ENCODE measurements around the gene LRMDA. TPM values are rescaled to one million over a fixed set of nuclear protein-coding genes. Genes with fewer than 3 reads are reported as not detected.

Gene LRMDA
- total RNA-seq, 1 experiment from 2014 or later = 4.8 TPM

DNA sequence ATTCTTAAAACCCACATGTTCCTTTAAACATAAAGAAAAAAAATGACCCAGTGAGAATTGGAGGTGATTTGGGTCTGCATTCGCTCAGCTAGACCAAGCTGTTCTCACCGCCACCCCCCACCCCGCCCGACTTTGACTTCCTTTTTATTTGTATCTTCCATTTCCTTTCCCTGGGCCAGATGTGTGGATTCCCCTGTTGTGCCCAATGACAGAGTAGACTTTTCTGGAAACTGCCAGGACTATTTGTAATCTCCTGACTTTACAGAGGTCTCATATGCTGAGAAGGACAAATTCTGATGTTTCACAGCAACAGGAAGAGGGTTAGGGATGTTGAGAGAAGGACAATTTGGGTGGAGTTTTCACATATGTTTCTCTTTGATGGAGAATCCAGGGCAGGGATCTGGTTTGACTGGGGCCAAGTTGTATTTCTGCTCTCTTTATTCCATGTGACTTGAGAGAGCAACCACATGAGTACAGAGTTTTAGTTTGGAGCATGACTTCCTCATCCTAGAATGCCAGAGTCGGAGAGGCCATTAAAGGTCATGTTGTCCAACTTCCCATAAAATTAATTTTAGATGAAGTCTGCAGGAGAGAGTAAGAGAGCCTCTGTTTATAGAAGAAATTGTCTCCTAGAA, 1023.2 kb downstream of the LRMDA start:
- Histone ChIP-seq H4K20me1 (ENCODE audit: insufficient read depth) (no peaks in the 10 kb centered on the region), H3K4me2 (ENCODE audit: low read length) (no peak overlapping the region), H3K36me3 (ENCODE audit: control insufficient read depth in 1 of 2, insufficient read depth in 2 of 2, low read length in 2 of 2) (no peaks in the 10 kb centered on the region), H3K79me2 (ENCODE audit: insufficient read depth, low read length) (no peaks in the 10 kb centered on the region), H3K4me3 (replicated peaks in 1 of 2; ENCODE audit: low read depth in 1 of 2, low read length in 2 of 2) (no peak overlapping the region), H3K9ac (ENCODE audit: low read length) (no peak overlapping the region), H3K27ac (ENCODE audit: low read depth, low read length) (no peak overlapping the region), H3K4me1 (ENCODE audit: control insufficient read depth in 1 of 2, insufficient read depth in 2 of 2, low read length in 2 of 2) (no peaks in the 10 kb centered on the region), H2AFZ (ENCODE audit: low read depth, low read length, poor library complexity, severe bottlenecking) (no peak overlapping the region), H3K9me2 (ENCODE audit: insufficient read depth) (no peaks in the 10 kb centered on the region), H3K9me3 (ENCODE audit: control insufficient read depth in 1 of 2, insufficient read depth in 1 of 2, low read depth in 1 of 2, low read length in 2 of 2) (no peaks in the 10 kb centered on the region), H3K27me3 (ENCODE audit: insufficient read depth, low read length) (peaks cover 15% of the 10 kb centered on the region; the same call in 1 of the 2 replicates)
- no peak for TF ChIP-seq SP1 (IDR thresholded peaks at IDR 0.05; ENCODE audit: low read depth)
- no peak for TF ChIP-seq FOSL1 (IDR thresholded peaks at IDR 0.05; ENCODE audit: low read depth)
- TF ChIP-seq TCF7L2 (IDR thresholded peaks at IDR 0.05; ENCODE audit: borderline replicate concordance, extremely low read depth, insufficient read depth, insufficient read length) = no peak
- TF ChIP-seq ZFX (IDR thresholded peaks at IDR 0.05) = no peak
- TF ChIP-seq EGR1 (IDR thresholded peaks at IDR 0.05; ENCODE audit: low read depth) = no peak
- TF ChIP-seq CEBPB (IDR thresholded peaks at IDR 0.05; ENCODE audit: low read depth) = no peak
- no peak for TF ChIP-seq EZH2phosphoT487 (IDR thresholded peaks at IDR 0.05; ENCODE audit: borderline replicate concordance)
- no peak for TF ChIP-seq CBX3 (IDR thresholded peaks at IDR 0.05; ENCODE audit: low read depth)
- no peak for TF ChIP-seq SRF (IDR thresholded peaks at IDR 0.05; ENCODE audit: low read depth)
- no peak for TF ChIP-seq ZNF274 (IDR thresholded peaks at IDR 0.05; ENCODE audit: low read depth, low read length)
- no peak for TF ChIP-seq POLR2A (IDR thresholded peaks at IDR 0.05; ENCODE audit: borderline replicate concordance, extremely low read depth, insufficient read depth, insufficient read length)
- intact Hi-C loops (cut with micrococcal nuclease) = no loop called here
- ChIA-PET RAD21 (ENCODE audit: low non-redundant PET in 1 of 2, low total read pairs in 2 of 2, uncharacterized antibody in 2 of 2, unreplicated experiment in 2 of 2) (no interaction called here), POLR2A (no interaction called here), CTCF (no interaction called here)
- ATAC-seq = no peak
- DNase-seq (ENCODE audit: low read depth, low spot score) = no peak
- no TSS peak for BruUV-seq (replicated peaks)

- ChIA-PET CTCF (no interaction called here), RAD21 (ENCODE audit: low non-redundant PET in 1 of 2, low total read pairs in 2 of 2, uncharacterized antibody in 2 of 2, unreplicated experiment in 2 of 2) (no interaction called here), POLR2A (no interaction called here)
- H3K9ac ChIP-seq (ENCODE audit: low read length) = no peak overlapping the region
- no peak overlapping the region for H3K27ac ChIP-seq (ENCODE audit: low read depth, low read length)
- intact Hi-C loops (cut with micrococcal nuclease) = no loop called here
- no peaks in the 10 kb centered on the region for H3K36me3 ChIP-seq (ENCODE audit: control insufficient read depth in 1 of 2, insufficient read depth in 2 of 2, low read length in 2 of 2)
- ATAC-seq (no peak), DNase-seq (ENCODE audit: low read depth, low spot score) (no peak)
- H3K4me3 ChIP-seq (replicated peaks in 1 of 2; ENCODE audit: low read depth in 1 of 2, low read length in 2 of 2) = no peak overlapping the region
- H3K27me3 ChIP-seq (ENCODE audit: insufficient read depth, low read length) = peaks cover 11% of the 10 kb centered on the region; the same call in 1 of the 2 replicates
- H3K4me2 ChIP-seq (ENCODE audit: low read length) = no peak overlapping the region
- H3K4me1 ChIP-seq (ENCODE audit: control insufficient read depth in 1 of 2, insufficient read depth in 2 of 2, low read length in 2 of 2) = no peaks in the 10 kb centered on the region
- no TSS peak for BruUV-seq (replicated peaks)
- TF ChIP-seq TCF7L2 (IDR thresholded peaks at IDR 0.05; ENCODE audit: borderline replicate concordance, extremely low read depth, insufficient read depth, insufficient read length) (no peak), MAX (IDR thresholded peaks at IDR 0.05) (no peak), CEBPB (IDR thresholded peaks at IDR 0.05; ENCODE audit: low read depth) (no peak), ZNF274 (IDR thresholded peaks at IDR 0.05; ENCODE audit: low read depth, low read length) (no peak), FOSL1 (IDR thresholded peaks at IDR 0.05; ENCODE audit: low read depth) (no peak), ZBTB33 (IDR thresholded peaks at IDR 0.05; ENCODE audit: extremely low read depth, insufficient replicate concordance, low read length) (no peak), RAD21 (IDR thresholded peaks at IDR 0.05; ENCODE audit: low read depth) (no peak)
- TF ChIP-seq, protein P1, sequence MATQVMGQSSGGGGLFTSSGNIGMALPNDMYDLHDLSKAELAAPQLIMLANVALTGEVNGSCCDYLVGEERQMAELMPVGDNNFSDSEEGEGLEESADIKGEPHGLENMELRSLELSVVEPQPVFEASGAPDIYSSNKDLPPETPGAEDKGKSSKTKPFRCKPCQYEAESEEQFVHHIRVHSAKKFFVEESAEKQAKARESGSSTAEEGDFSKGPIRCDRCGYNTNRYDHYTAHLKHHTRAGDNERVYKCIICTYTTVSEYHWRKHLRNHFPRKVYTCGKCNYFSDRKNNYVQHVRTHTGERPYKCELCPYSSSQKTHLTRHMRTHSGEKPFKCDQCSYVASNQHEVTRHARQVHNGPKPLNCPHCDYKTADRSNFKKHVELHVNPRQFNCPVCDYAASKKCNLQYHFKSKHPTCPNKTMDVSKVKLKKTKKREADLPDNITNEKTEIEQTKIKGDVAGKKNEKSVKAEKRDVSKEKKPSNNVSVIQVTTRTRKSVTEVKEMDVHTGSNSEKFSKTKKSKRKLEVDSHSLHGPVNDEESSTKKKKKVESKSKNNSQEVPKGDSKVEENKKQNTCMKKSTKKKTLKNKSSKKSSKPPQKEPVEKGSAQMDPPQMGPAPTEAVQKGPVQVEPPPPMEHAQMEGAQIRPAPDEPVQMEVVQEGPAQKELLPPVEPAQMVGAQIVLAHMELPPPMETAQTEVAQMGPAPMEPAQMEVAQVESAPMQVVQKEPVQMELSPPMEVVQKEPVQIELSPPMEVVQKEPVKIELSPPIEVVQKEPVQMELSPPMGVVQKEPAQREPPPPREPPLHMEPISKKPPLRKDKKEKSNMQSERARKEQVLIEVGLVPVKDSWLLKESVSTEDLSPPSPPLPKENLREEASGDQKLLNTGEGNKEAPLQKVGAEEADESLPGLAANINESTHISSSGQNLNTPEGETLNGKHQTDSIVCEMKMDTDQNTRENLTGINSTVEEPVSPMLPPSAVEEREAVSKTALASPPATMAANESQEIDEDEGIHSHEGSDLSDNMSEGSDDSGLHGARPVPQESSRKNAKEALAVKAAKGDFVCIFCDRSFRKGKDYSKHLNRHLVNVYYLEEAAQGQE (IDR thresholded peaks at IDR 0.05; ENCODE audit: low read depth) = no peak
- no peaks in the 10 kb centered on the region for H3K79me2 ChIP-seq (ENCODE audit: insufficient read depth, low read length)
- H3K9me2 ChIP-seq (ENCODE audit: insufficient read depth) = no peaks in the 10 kb centered on the region
- H4K20me1 ChIP-seq (ENCODE audit: insufficient read depth) = no peaks in the 10 kb centered on the region
- no peak overlapping the region for H2AFZ ChIP-seq (ENCODE audit: low read depth, low read length, poor library complexity, severe bottlenecking)
- H3K9me3 ChIP-seq (ENCODE audit: control insufficient read depth in 1 of 2, insufficient read depth in 1 of 2, low read depth in 1 of 2, low read length in 2 of 2) = no peaks in the 10 kb centered on the region
These were observed 1024.8 kb downstream of the LRMDA start for GRCh38 chr10:76456197-76456596.

Data from HCT116 (cell line).